ENCODE measurements around the gene ADCK1.
"Not testable (repeated sequence)": the region's sequence is repeated elsewhere in the genome, so short reads cannot be mapped to it uniquely, and the experiment has no call there.

ADCK1 gene

GRCh38 chr14:77959686-77960085, 159.8 kb downstream of the ADCK1 start:
- DNase-seq = not testable (repeated sequence)

- DNase-seq = no peak
Observed at GRCh38 chr14:77961847-77962580, 162.1 kb downstream of the ADCK1 start.

- no peak for DNase-seq
Observed at GRCh38 chr14:77962731-77963520, 163.0 kb downstream of the ADCK1 start.

- no peak for DNase-seq
Observed at GRCh38 chr14:77964586-77964985, 164.7 kb downstream of the ADCK1 start.

- DNase-seq = no peak
Observed at GRCh38 chr14:77965050-77965449, 165.1 kb downstream of the ADCK1 start.

- no peak for DNase-seq
Observed at GRCh38 chr14:77965919-77966435, 166.1 kb downstream of the ADCK1 start.

GRCh38 chr14:77967110-77967509, 167.2 kb downstream of the ADCK1 start:
- no peak for DNase-seq

- no peak for DNase-seq
Observed at GRCh38 chr14:77970646-77971045, 170.7 kb downstream of the ADCK1 start.

GRCh38 chr14:77973246-77973645, 173.3 kb downstream of the ADCK1 start:
- DNase-seq = no peak

- DNase-seq = no peak
Observed at GRCh38 chr14:77976591-77976990, 176.7 kb downstream of the ADCK1 start.

GRCh38 chr14:77979171-77979570, 179.3 kb downstream of the ADCK1 start:
- DNase-seq = no peak

- no peak for DNase-seq
Observed at GRCh38 chr14:77979666-77980351, 179.9 kb downstream of the ADCK1 start.

- no peak for DNase-seq
Observed at GRCh38 chr14:77980475-77981321, 180.8 kb downstream of the ADCK1 start.
